ENCODE measurements around the gene SMIM13.

- TF ChIP-seq SPI1 (IDR thresholded peaks at IDR 0.05; ENCODE audit: low read depth, low read length) (no peak), POLR2AphosphoS5 (IDR thresholded peaks at IDR 0.05; ENCODE audit: low read depth, low read length) (no peak), POLR2A (IDR thresholded peaks at IDR 0.05; ENCODE audit: low read depth, low read length) (no peak)
Measured at GRCh38 chr6:11143394-11144371, 50.0 kb downstream of the SMIM13 start.

Data from GM12891 (cell line).